Osteocyte (in vitro differentiated cells): ENCODE data around the gene LAMA5. TPM values are rescaled to one million over a fixed set of nuclear protein-coding genes. Genes with fewer than 3 reads are reported as not detected.

Experiments
- DNase-seq: peaks from one replicate; pipeline ENCODE4 v3.0.0; 2021; ENCODE audit warnings: mixed read lengths; ENCODE audit not compliant: unreplicated experiment; ENCODE audit errors: extremely low spot score
- H3K27ac Mint-ChIP-seq: one replicate; pipeline ENCODE4 v1.8.0; 2021; ENCODE audit warnings: mild to moderate bottlenecking, mixed read lengths; ENCODE audit not compliant: unreplicated experiment
- H3K27me3 Mint-ChIP-seq: one replicate; pipeline ENCODE4 v1.8.0; 2021; ENCODE audit warnings: mixed read lengths; ENCODE audit not compliant: unreplicated experiment
- H3K36me3 Mint-ChIP-seq: one replicate; pipeline ENCODE4 v1.8.0; 2021; ENCODE audit warnings: mixed read lengths; ENCODE audit not compliant: unreplicated experiment
- H3K4me1 Mint-ChIP-seq: one replicate; pipeline ENCODE4 v1.8.0; 2021; ENCODE audit warnings: mixed read lengths; ENCODE audit not compliant: unreplicated experiment
- H3K4me3 Mint-ChIP-seq: one replicate; pipeline ENCODE4 v1.8.0; 2021; ENCODE audit warnings: mild to moderate bottlenecking, moderate library complexity, mixed read lengths; ENCODE audit not compliant: unreplicated experiment
- H3K9me3 Mint-ChIP-seq: one replicate; pipeline ENCODE4 v1.8.0; 2021; ENCODE audit warnings: mixed read lengths; ENCODE audit not compliant: unreplicated experiment
- CTCF ChIP-seq: fragments of 200-600 bp; sonication (generic); IDR thresholded peaks from 2 replicates; pipeline ENCODE4 v1.5.0; 2021; ENCODE audit warnings: antibody characterized with exemption, mild to moderate bottlenecking, moderate library complexity
- total RNA-seq: library from RNA; stranded (reverse); gene quantifications from 2 replicates; pipeline ENCODE4 v1.2.1, GENCODE V29; 2021

The LAMA5 gene
- total RNA-seq, 1 donor from 2014 or later: 201 TPM

GRCh38 chr20:62330576-62331317 is 36.4 kb downstream of the LAMA5 start:
- no peaks in the 10 kb centered on the region for H3K27me3 Mint-ChIP-seq
- no peak overlapping the region for H3K27ac Mint-ChIP-seq
- DNase-seq: no peak
- no peaks in the 10 kb centered on the region for H3K9me3 Mint-ChIP-seq
- H3K4me1 Mint-ChIP-seq: no peaks in the 10 kb centered on the region
- H3K36me3 Mint-ChIP-seq: peaks cover 15% of the 10 kb centered on the region
- TF ChIP-seq CTCF: no peak
- no peak overlapping the region for H3K4me3 Mint-ChIP-seq

GRCh38 chr20:62329389-62330377 is 37.4 kb downstream of the LAMA5 start:
- TF ChIP-seq CTCF: no peak
- Mint-ChIP-seq H3K9me3 (no peaks in the 10 kb centered on the region), H3K4me1 (no peaks in the 10 kb centered on the region), H3K27me3 (no peaks in the 10 kb centered on the region), H3K27ac (no peak overlapping the region), H3K36me3 (peaks cover 22% of the 10 kb centered on the region), H3K4me3 (no peak overlapping the region)
- DNase-seq: no peak

GRCh38 chr20:62328684-62329388 is 38.3 kb downstream of the LAMA5 start:
- H3K27ac Mint-ChIP-seq: no peak overlapping the region
- H3K27me3 Mint-ChIP-seq: no peaks in the 10 kb centered on the region
- no peaks in the 10 kb centered on the region for H3K4me1 Mint-ChIP-seq
- no peak for DNase-seq
- H3K4me3 Mint-ChIP-seq: no peak overlapping the region
- no peaks in the 10 kb centered on the region for H3K9me3 Mint-ChIP-seq
- peaks cover 23% of the 10 kb centered on the region for H3K36me3 Mint-ChIP-seq
- no peak for TF ChIP-seq CTCF

- Mint-ChIP-seq H3K9me3 (no peaks in the 10 kb centered on the region), H3K4me1 (no peaks in the 10 kb centered on the region)
Measured at GRCh38 chr20:62327726-62328495, 39.2 kb downstream of the LAMA5 start.

More at GRCh38 chr20:62327726-62328495, 39.2 kb downstream of the LAMA5 start:
- TF ChIP-seq CTCF: no peak
- H3K27ac Mint-ChIP-seq: no peak overlapping the region
- H3K4me3 Mint-ChIP-seq: no peak overlapping the region
- DNase-seq: no peak
- H3K27me3 Mint-ChIP-seq: no peaks in the 10 kb centered on the region
- peaks cover 23% of the 10 kb centered on the region for H3K36me3 Mint-ChIP-seq
